TTC549 (cell line): ENCODE results near the gene KCNMA1.
"Not testable (repeated sequence)": the region's sequence is repeated elsewhere in the genome, so short reads cannot be mapped to it uniquely, and the experiment has no call there.

ENCODE experiments used
- FAIRE-seq: peaks from 2 replicates; lab custom pipeline; 2012; peaks lifted over from hg19 to GRCh38; lab: Jason Lieb, UNC

KCNMA1 gene

DNA sequence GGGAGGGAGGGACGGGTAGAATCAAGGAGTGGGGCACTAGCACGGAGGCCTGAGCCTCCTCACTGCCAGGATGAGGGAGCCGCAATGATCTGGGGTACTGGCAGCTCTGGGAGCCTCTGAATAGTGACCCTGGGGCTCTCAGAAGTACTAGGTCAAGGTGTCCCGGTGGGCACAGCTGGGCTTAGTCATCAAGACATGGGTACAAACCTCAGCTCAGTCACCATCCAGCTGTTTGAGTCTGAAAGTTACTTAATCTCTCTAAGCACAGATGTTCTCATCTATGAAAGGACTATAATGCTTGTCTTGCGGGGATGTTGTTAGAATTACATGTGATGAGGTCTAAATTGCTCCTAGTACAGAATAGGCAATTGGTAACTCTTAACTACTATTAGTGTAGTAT is 276.8 kb downstream of the KCNMA1 start:
- FAIRE-seq: no peak

DNA sequence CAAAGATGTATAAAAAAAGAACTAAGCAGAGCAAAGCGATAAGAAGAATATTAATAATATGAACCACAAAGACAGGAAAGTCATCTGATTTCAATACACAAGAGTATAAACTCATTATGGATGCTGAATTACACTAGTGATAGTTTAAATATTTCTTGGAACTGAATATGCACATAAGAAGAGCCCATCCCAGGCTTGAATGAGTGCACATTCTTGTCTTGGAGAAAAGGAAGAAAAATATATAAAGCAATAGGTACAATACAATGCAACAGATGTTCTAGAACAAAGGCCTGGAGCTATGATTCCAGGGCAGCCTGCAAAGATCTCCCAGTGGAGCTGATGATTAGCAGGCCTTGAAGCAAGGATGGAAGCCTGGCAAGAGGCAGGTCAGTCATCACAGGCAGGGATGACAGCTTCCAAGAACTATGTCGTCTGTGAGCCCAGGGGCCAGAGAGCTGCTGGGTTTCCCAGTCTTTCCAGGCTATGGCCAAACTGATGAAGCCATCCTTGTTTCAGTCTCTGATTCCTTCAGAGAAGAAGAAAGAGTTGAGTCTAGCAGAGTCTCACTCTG is 277.6 kb downstream of the KCNMA1 start:
- no peak for FAIRE-seq

DNA sequence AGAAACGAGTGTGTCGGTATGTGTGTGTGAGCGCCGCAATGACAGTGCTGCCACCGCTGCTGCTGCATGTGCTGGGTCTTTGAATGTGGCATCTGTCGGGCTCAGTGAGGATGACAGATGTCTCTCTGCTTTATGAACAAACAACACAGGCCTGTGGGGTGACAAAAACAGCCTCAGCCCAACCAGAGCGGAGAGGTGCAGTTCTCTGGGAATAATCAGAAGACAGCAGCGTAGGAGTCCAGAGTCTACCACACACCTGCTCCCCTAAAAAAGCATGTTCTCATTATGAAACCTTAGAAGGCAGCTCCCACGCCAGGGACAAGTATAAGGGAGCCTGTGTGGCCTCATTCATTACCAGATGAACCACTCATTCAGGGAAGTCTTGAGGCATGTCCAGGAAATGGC is 278.3 kb downstream of the KCNMA1 start:
- FAIRE-seq: no peak

DNA sequence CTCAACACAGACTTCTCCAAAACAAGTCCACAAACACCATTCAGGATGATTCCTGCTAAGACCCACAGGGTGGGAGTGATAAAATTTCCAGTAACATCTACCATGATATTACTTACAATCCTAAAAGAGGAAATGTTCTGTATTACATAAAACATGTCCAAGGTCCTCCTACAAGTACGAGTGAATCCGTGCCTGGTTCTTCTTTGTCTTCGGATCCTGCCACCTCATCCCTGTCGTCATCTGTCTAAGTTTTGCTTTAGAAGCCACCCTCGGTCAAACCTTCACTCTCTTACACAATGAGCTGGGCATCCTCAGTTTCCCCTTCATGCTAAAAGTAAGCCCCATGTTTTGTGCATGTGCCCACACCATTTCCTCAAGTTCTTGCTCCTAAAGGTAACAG is 279.0 kb downstream of the KCNMA1 start:
- no peak for FAIRE-seq

DNA sequence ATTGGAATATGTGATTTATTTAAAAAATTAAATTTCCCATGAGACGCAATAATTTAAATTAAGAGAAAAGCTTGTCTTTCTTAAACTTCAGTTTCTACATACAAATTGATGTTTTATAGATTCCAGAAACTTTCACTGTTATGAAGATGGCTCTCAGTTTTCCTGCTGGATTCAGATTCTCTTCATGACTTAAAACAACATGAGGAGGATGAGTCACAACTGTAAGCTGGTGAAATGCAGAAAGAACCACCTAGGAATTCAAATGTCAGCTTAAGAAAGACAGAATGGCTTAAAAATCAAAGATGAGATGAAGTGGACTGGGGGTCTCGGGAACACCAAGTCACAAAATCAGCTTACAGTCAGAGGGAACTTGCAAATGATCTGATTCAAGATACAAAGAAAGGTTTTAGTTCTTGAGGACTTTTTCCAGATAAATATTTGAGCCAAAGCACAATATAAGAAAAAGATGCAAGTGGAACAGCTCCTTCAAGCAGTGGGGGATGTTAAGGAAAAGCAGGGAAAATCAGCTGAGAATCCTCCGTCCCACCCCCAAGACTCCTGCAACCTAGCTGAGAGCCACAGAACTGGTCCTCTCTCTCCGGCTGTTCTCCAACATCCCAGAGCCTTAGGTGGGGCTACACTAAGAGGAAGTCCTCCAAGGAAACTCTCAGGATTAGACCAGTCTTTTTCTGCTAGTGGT is 279.8 kb downstream of the KCNMA1 start:
- no peak for FAIRE-seq

GRCh38 chr10:77357185-77357584 is 280.4 kb downstream of the KCNMA1 start:
- no peak for FAIRE-seq

GRCh38 chr10:77355844-77356243 is 281.8 kb downstream of the KCNMA1 start:
- no peak for FAIRE-seq

GRCh38 chr10:77351386-77351785 is 286.2 kb downstream of the KCNMA1 start:
- no peak for FAIRE-seq

GRCh38 chr10:77350711-77351119 is 286.9 kb downstream of the KCNMA1 start:
- no peak for FAIRE-seq

DNA sequence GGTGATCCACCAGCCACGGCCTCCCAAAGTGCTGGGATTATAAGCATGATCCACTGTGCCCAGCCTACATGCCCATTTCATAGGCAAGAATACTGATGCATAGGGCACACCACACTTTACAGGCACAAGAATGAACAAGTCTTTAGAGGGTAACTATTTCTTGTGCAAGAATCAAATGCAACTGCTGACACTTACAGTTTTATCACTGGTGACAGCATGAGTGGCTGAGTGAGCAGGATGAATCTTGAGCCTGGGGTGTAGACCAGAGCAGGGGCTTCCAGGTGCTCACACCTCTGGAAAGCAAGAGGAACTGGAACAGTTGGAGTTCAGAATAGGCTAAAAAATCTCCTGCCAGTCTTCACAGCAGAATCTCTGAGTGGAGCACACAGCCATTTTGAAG is 287.5 kb downstream of the KCNMA1 start:
- FAIRE-seq: no peak

DNA sequence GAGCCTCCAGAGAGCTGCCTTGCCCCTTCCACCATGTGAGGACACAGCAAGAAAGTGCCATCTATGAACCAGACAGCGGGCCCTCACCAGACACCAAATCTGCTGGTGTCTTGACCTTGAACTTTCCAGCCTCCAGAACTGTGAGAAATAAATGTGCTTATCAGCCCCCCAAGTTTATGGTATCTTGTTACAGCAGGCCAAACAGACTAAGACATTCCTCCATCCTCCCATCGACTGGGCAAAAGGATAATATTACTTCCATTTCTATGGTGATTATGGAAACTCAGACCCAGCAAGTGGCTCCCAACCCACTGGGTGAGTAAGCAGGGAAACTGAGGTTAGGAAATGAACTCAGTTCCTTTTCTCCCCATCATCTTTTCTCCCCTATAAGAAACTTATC is 288.4 kb downstream of the KCNMA1 start:
- no peak for FAIRE-seq

DNA sequence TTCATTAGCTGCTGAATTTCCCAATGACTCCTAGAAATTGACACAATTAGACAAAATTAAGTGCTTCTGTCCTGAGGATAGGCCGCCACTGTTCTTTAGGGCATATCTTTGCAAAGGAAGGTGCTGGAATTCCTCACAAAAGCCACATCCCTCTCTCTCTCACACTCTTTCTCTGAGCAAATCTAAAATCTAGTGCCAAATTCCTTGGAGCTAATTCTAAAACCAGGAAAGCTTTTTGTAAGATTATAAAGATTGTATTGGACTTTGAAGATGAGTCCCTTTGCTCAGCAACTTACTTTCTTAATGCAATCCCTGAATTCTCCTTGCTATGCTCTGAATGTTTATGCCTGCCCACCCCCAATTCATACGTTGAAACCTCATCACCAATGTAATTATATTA is 288.9 kb downstream of the KCNMA1 start:
- no peak for FAIRE-seq

DNA sequence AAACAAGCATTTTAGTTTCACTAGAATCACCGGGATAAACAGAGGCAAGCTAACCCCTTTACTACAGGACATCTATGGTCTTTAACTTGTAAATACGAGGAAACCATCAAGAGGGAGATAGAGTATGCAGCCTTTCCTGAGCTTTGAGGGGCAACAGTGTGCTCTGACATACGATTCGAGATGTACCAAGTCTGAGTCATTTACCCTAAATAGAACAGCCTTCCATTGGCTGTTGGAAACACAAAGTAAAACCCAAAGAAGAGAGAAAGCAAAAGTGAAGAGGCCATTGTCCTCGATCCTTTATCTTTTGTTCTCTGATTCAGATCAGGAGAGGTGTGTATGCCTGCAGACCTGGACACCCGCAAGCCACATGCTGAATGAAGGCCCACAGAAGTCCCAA is 289.5 kb downstream of the KCNMA1 start:
- no peak for FAIRE-seq

- FAIRE-seq: no peak
These were observed 290.6 kb downstream of the KCNMA1 start for GRCh38 chr10:77347052-77347451.

- no peak for FAIRE-seq
These were observed 296.6 kb downstream of the KCNMA1 start for GRCh38 chr10:77341055-77341454.

GRCh38 chr10:77339872-77340271 is 297.7 kb downstream of the KCNMA1 start:
- not testable (repeated sequence) for FAIRE-seq

DNA sequence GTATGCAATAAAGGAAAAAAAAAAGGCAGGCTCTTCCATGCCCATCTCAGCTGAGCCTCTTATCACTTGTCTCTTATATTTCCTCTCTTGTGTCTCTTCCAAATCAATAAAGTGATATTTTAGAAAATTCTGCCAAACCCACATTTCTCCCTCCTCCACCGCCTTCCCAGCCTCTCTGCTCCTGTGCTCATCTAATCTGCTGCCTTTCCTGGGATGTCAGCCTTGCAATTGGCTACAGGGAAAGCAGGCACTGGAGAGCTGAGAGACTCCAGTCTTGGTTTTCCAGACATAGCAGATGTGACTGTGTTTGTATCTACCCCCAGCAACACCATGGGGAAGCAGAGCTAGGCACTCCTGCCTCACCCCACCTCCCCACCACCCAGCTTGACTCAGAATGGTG is 298.4 kb downstream of the KCNMA1 start:
- no peak for FAIRE-seq

DNA sequence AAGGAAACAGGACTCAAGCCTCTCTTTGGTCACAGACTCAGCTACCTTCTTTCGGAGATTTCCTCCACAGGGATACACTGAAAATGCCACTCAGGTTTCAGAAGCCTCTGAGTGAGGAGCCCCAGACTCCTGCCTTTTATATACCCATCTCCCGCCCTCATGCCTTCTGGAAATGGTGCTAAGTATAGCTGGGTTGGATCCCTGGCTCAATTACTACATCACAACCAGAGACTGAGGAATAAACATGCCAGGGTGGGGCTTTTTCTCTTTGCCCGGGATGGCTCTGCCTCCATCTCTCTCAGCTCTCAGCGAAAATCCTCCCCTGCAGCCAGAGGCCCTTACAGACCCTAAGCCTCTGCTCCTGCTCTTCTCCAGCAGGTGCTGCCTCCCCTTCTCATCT is 299.5 kb downstream of the KCNMA1 start:
- no peak for FAIRE-seq

DNA sequence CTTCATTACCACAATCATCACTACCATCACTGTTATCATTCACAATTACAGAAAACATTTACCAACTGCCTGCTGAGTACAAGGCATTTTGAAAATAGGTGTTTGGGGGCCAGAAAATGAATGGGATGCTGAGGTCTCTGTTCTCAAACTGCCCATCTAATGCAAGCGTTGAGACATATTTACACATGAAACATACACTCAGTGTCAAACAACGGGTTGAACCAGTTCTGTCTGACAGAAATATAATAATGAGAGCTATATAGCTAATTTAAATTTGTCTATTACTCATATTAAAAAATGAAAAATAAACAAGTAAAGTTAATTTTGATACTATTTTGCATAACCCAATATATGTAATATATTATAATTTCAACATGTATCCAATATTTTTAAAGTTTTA is 303.1 kb downstream of the KCNMA1 start:
- FAIRE-seq: no peak

- FAIRE-seq: no peak
These were observed 303.8 kb downstream of the KCNMA1 start for GRCh38 chr10:77333610-77334340.

DNA sequence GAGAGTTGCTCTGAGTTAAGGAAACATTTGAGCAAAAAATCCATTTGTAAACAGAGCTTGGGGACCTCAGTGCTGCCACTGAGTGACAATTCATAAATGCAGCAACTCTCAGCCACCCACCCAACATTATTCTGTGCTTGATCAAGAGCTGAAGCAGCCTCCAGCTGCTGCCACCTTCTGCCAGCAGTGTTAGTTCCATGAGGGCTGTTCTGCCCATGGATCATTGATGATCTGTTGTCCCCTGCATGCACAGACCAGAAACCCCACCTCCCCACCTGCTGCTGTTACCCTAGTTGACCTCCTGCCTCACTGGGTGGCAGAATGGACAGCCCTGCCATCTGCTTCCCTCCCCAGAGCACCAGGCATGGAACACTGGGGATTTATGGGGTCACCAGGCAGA is 305.4 kb downstream of the KCNMA1 start:
- no peak for FAIRE-seq

DNA sequence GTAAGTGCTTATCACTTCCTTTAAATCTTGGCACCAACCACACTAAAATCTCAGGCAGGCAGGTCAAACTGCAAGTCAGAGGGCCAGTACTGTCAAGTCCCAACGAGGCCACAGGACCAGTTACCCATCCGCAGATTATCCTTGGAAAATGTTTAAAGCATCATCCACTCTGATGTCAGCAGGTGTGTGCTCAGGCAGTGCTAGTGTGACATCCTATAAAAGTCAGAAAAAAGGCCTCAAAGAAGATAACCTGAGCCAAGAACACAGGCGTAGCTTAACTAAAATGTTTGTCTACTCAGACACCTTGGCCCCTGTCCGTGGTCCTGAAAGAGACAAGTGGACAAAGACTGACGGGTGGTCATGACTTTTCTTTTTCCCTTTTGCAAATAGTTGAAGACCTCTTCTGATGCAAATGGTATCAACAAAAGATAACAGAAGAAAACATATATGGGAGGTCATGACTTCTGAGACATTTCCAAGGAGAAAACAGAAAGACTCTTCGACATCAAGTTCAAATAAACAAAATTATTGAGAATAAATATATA is 309.3 kb downstream of the KCNMA1 start:
- no peak for FAIRE-seq

DNA sequence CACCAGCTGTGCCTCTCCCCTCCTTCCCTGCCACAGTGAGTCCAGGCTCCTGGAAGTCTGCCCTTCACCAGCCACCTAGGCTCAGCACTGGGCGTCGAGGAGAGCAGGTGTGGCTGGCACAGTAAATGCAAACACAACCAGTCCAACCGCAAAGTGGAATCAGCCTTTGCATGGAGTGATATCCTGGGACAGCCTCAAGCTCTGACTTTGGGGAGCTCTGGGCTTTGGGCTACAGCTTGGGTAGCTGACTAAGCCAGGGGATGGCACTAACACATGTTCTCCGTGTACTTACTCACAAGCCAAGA is 312.4 kb downstream of the KCNMA1 start:
- no peak for FAIRE-seq

- no peak for FAIRE-seq
These were observed 315.8 kb downstream of the KCNMA1 start for GRCh38 chr10:77321838-77322237.
